Loucy (cell line): ENCODE results near the gene MGAT4C.

Experiments used
- CTCF ChIP-seq: fragments of 200-600 bp; sonication (generic); conservative IDR thresholded peaks from 2 replicates; pipeline ENCODE4 v1.5.1; 2014; ENCODE audit warnings: mild to moderate bottlenecking, antibody characterized with exemption, low read length
- EZH2phosphoT487 ChIP-seq: fragments of 200-600 bp; IDR thresholded peaks from 2 replicates; pipeline ENCODE4 v1.6.1; 2018; ENCODE audit warnings: antibody characterized with exemption, mild to moderate bottlenecking, moderate library complexity, borderline replicate concordance

GRCh38 chr12:86198696-86199444 is 57.3 kb downstream of the MGAT4C start:
- no peak for TF ChIP-seq CTCF
- TF ChIP-seq EZH2phosphoT487 = no peak
